T-cell (primary cell): ENCODE results near the gene TUBA4B. TPM values are rescaled to one million over a fixed set of nuclear protein-coding genes. Genes with fewer than 3 reads are reported as not detected.

Experiments used
- ATAC-seq, 4 experiments: fragments of 200-7000 bp in 3 of 4; fragments of 150-1000 bp in 1 of 4; cut with Tn5 transposase; replicated peaks in 1 of 4; 1 replicate in 3 of 4; 2 replicates in 1 of 4; pipeline ENCODE4 v1.10.0; 2021; ENCODE audit warnings: moderate library complexity in 3 of 4, mild to moderate bottlenecking in 2 of 4, moderate number of reproducible peaks in 1 of 4
- CTCF ChIA-PET, 2 donors: fragments of 300-600 bp; sonication (Branson Sonifier 250); formaldehyde crosslinking; loops; one replicate each; lab custom pipeline; 2022; ENCODE audit warnings: antibody characterized with exemption in 2 of 2; lab: Charles Lee
- POLR2A ChIA-PET, 2 donors: fragments of 300-600 bp; sonication (Branson Sonifier 250); formaldehyde crosslinking; loops; one replicate each; lab custom pipeline; 2022; ENCODE audit warnings: antibody characterized with exemption in 2 of 2; lab: Charles Lee
- DNase-seq, 35 experiments: peaks; one replicate each; pipeline versions ENCODE4 v3.0.0 to v3.0.0-alpha.2; 2013 to 2023
- H3K27ac ChIP-seq: one replicate; pipeline ENCODE4 v1.5.1; 2013; ENCODE audit warnings: low read length
- H3K27me3 ChIP-seq, 2 experiments: replicated peaks in 1 of 2; 1 replicate in 1 of 2; 2 replicates in 1 of 2; pipeline versions ENCODE4 v1.6.1 to v1.7.0; 2013; ENCODE audit warnings: low read length in 1 of 2, mixed read lengths in 1 of 2; ENCODE audit not compliant: control insufficient read depth in 2 of 2, insufficient read depth in 2 of 2; ENCODE audit errors: extremely low read depth in 1 of 2
- H3K36me3 ChIP-seq, 2 donors: 1 replicate in 1 of 2; 2 replicates in 1 of 2; pipeline versions ENCODE4 v1.6.1 to v1.7.0; 2013; ENCODE audit warnings: low read length in 1 of 2; ENCODE audit not compliant: control insufficient read depth in 2 of 2, insufficient read depth in 1 of 2; ENCODE audit errors: extremely low read depth in 1 of 2
- H3K4me1 ChIP-seq, 2 experiments: 1 replicate in 1 of 2; 2 replicates in 1 of 2; pipeline versions ENCODE4 v1.6.1 to v1.7.0; 2013; ENCODE audit warnings: low read length in 2 of 2, mixed read lengths in 1 of 2; ENCODE audit not compliant: insufficient read depth in 2 of 2, control insufficient read depth in 1 of 2; ENCODE audit errors: extremely low read depth in 1 of 2
- H3K4me3 ChIP-seq, 2 donors: 1 replicate in 1 of 2; 2 replicates in 1 of 2; pipeline versions ENCODE4 v1.5.1 to v1.7.0; 2013; ENCODE audit warnings: mild to moderate bottlenecking in 2 of 2, low read length in 1 of 2, moderate library complexity in 1 of 2; ENCODE audit not compliant: control insufficient read depth in 1 of 2; ENCODE audit errors: extremely low read depth in 1 of 2
- H3K9me3 ChIP-seq: 2 replicates; pipeline ENCODE4 v1.7.0; 2013
- H3K27ac Mint-ChIP-seq, 2 donors: one replicate each; pipeline ENCODE4 v1.8.0; 2020 to 2021; ENCODE audit warnings: mild to moderate bottlenecking in 2 of 2, mixed read lengths in 2 of 2
- H3K27me3 Mint-ChIP-seq, 2 donors: one replicate each; pipeline ENCODE4 v1.8.0; 2021 to 2022; ENCODE audit warnings: mixed read lengths in 2 of 2
- H3K36me3 Mint-ChIP-seq: one replicate; pipeline ENCODE4 v1.8.0; 2021; ENCODE audit warnings: mixed read lengths
- H3K4me1 Mint-ChIP-seq, 3 donors: one replicate each; pipeline ENCODE4 v1.8.0; 2020 to 2022; ENCODE audit warnings: mixed read lengths in 3 of 3, mild to moderate bottlenecking in 1 of 3
- H3K4me3 Mint-ChIP-seq, 3 donors: one replicate each; pipeline ENCODE4 v1.8.0; 2020 to 2022; ENCODE audit warnings: mild to moderate bottlenecking in 3 of 3, mixed read lengths in 3 of 3, moderate library complexity in 3 of 3
- H3K9me3 Mint-ChIP-seq, 3 donors: one replicate each; pipeline ENCODE4 v1.8.0; 2020 to 2022; ENCODE audit warnings: mixed read lengths in 3 of 3
- WGBS: methylation state at CpG from one replicate; pipeline ENCODE4 v1.1.5; 2013; ENCODE audit warnings: missing lambda C conversion rate; ENCODE audit not compliant: insufficient coverage; 5-methylcytosine and 5-hydroxymethylcytosine counted together
- total RNA-seq, 35 experiments: library from RNA in 6 of 35; stranded (reverse) in 6 of 35; fragments of 120-200 nt in 1 of 35; gene quantifications; one replicate each; pipeline versions ENCODE4 v1.2.1 to v1.2.4 and lab custom pipeline; 2013 to 2026

Gene TUBA4B
- total RNA-seq, 5 donors from 2014 or later (not counting 1 experiment from before 2014, with no cell fraction given): not detected

GRCh38 chr2:219269362-219270054 is 16.5 kb downstream of the TUBA4B start:
- WGBS: 91% methylated on average over 8 of the region's 8 CpGs
- H3K4me3 Mint-ChIP-seq: no peak overlapping the region
- no peak overlapping the region for H3K27ac ChIP-seq
- no peaks in the 10 kb centered on the region for H3K4me1 Mint-ChIP-seq
- no peaks in the 10 kb centered on the region for H3K27me3 Mint-ChIP-seq
- H3K4me1 ChIP-seq: no peaks in the 10 kb centered on the region
- no peak for ATAC-seq
- CTCF ChIA-PET: interaction anchor here in 1 of 2 donors (1.6 kb wide), 1 partner anchor 15 kb away, joined by 4 read pairs; no protein-coding TSS in a partner anchor
- peaks cover 0 to 16% of the 10 kb centered on the region in 2 experiments for H3K27me3 ChIP-seq
- no peak overlapping the region for H3K4me3 ChIP-seq
- H3K27ac Mint-ChIP-seq: no peak overlapping the region
- H3K36me3 Mint-ChIP-seq: no peaks in the 10 kb centered on the region
- POLR2A ChIA-PET: no interaction called here
- no peak for DNase-seq
- no peaks in the 10 kb centered on the region for H3K9me3 ChIP-seq
- H3K9me3 Mint-ChIP-seq: no peaks in the 10 kb centered on the region
- no peaks in the 10 kb centered on the region for H3K36me3 ChIP-seq

GRCh38 chr2:219270055-219270372 is 17.0 kb downstream of the TUBA4B start:
- no peak overlapping the region for H3K27ac Mint-ChIP-seq
- no peak overlapping the region for H3K4me3 ChIP-seq
- peaks cover 0 to 16% of the 10 kb centered on the region in 2 experiments for H3K27me3 ChIP-seq
- H3K27ac ChIP-seq: no peak overlapping the region
- H3K9me3 Mint-ChIP-seq: no peaks in the 10 kb centered on the region
- ChIA-PET POLR2A (no interaction called here), CTCF (interaction anchor here in 1 of 2 donors (1.6 kb wide), 1 partner anchor 15 kb away, joined by 4 read pairs; no protein-coding TSS in a partner anchor)
- no peaks in the 10 kb centered on the region for H3K9me3 ChIP-seq
- H3K27me3 Mint-ChIP-seq: no peaks in the 10 kb centered on the region
- no peak for ATAC-seq
- H3K4me1 ChIP-seq: no peaks in the 10 kb centered on the region
- no peak for DNase-seq
- no peaks in the 10 kb centered on the region for H3K4me1 Mint-ChIP-seq
- H3K4me3 Mint-ChIP-seq: no peak overlapping the region
- 90% methylated on average over 5 of the region's 5 CpGs for WGBS
- no peaks in the 10 kb centered on the region for H3K36me3 Mint-ChIP-seq
- H3K36me3 ChIP-seq: no peaks in the 10 kb centered on the region

GRCh38 chr2:219271021-219271420 is 18.0 kb downstream of the TUBA4B start:
- ChIA-PET CTCF (interaction anchor here in 1 of 2 donors (1.6 kb wide), 1 partner anchor 16 kb away, joined by 4 read pairs; no protein-coding TSS in a partner anchor), POLR2A (interaction anchor here in 1 of 2 donors (0.6 kb wide), 1 partner anchor 12 kb away, joined by 7 read pairs; no protein-coding TSS in a partner anchor)
- Histone ChIP-seq H3K27me3 (peaks cover 0 to 16% of the 10 kb centered on the region in 2 experiments), H3K9me3 (no peaks in the 10 kb centered on the region), H3K36me3 (no peaks in the 10 kb centered on the region), H3K27ac (no peak overlapping the region), H3K4me3 (no peak overlapping the region), H3K4me1 (no peaks in the 10 kb centered on the region)
- no peaks in the 10 kb centered on the region for H3K9me3 Mint-ChIP-seq
- no peak overlapping the region for H3K27ac Mint-ChIP-seq
- H3K4me3 Mint-ChIP-seq: no peak overlapping the region
- WGBS: 83% methylated on average over 2 of the region's 2 CpGs
- no peaks in the 10 kb centered on the region for H3K27me3 Mint-ChIP-seq
- no peaks in the 10 kb centered on the region for H3K36me3 Mint-ChIP-seq
- DNase-seq (no peak), ATAC-seq (no peak)
- no peaks in the 10 kb centered on the region for H3K4me1 Mint-ChIP-seq

GRCh38 chr2:219272356-219272755 is 19.3 kb downstream of the TUBA4B start:
- no peak overlapping the region for H3K27ac ChIP-seq
- WGBS: 89% methylated on average over 3 of the region's 4 CpGs
- Mint-ChIP-seq H3K9me3 (no peaks in the 10 kb centered on the region), H3K4me1 (peaks cover 1 to 3% (median 3%) of the 10 kb centered on the region in 3 donors), H3K4me3 (no peak overlapping the region), H3K27ac (no peak overlapping the region), H3K36me3 (no peaks in the 10 kb centered on the region), H3K27me3 (no peaks in the 10 kb centered on the region)
- H3K4me3 ChIP-seq: no peak overlapping the region
- H3K4me1 ChIP-seq: peaks cover 0 to under 1% of the 10 kb centered on the region in 2 experiments
- ATAC-seq: no peak
- no peaks in the 10 kb centered on the region for H3K9me3 ChIP-seq
- peaks cover 0 to 16% of the 10 kb centered on the region in 2 experiments for H3K27me3 ChIP-seq
- H3K36me3 ChIP-seq: no peaks in the 10 kb centered on the region
- ChIA-PET POLR2A (no interaction called here), CTCF (no interaction called here)
- DNase-seq: no peak

GRCh38 chr2:219272995-219273394 is 20.0 kb downstream of the TUBA4B start:
- no peaks in the 10 kb centered on the region for H3K27me3 Mint-ChIP-seq
- no peak for ATAC-seq
- H3K36me3 Mint-ChIP-seq: no peaks in the 10 kb centered on the region
- peaks cover 0 to 16% of the 10 kb centered on the region in 2 experiments for H3K27me3 ChIP-seq
- H3K27ac Mint-ChIP-seq: no peak overlapping the region
- no peak for DNase-seq
- H3K4me3 Mint-ChIP-seq: no peak overlapping the region
- no peaks in the 10 kb centered on the region for H3K36me3 ChIP-seq
- 67% methylated on average over 1 of the region's 2 CpGs for WGBS
- H3K4me3 ChIP-seq: no peak overlapping the region
- H3K4me1 ChIP-seq: peaks cover 3 to 7% of the 10 kb centered on the region in 2 experiments
- ChIA-PET POLR2A (no interaction called here), CTCF (interaction anchor here in 1 of 2 donors (1.8 kb wide), 1 partner anchor 22 kb away, joined by 8 read pairs; no protein-coding TSS in a partner anchor)
- H3K4me1 Mint-ChIP-seq: peaks cover 8 to 10% (median 10%) of the 10 kb centered on the region in 3 donors
- no peaks in the 10 kb centered on the region for H3K9me3 Mint-ChIP-seq
- no peaks in the 10 kb centered on the region for H3K9me3 ChIP-seq
- no peak overlapping the region for H3K27ac ChIP-seq

GRCh38 chr2:219273937-219274336 is 20.9 kb downstream of the TUBA4B start:
- H3K9me3 ChIP-seq: no peaks in the 10 kb centered on the region
- ATAC-seq (no peak), DNase-seq (no peak)
- H3K9me3 Mint-ChIP-seq: no peaks in the 10 kb centered on the region
- H3K36me3 Mint-ChIP-seq: no peaks in the 10 kb centered on the region
- H3K4me1 ChIP-seq: peaks cover 11 to 16% of the 10 kb centered on the region in 2 experiments
- H3K27me3 Mint-ChIP-seq: no peaks in the 10 kb centered on the region
- no peak overlapping the region for H3K27ac ChIP-seq
- CTCF ChIA-PET: interaction anchor here in 1 of 2 donors (0.6 to 1.8 kb wide), 2 partner anchors 19 to 21 kb away, joined by 3 to 8 read pairs; no protein-coding TSS in a partner anchor
- H3K4me1 Mint-ChIP-seq: peaks cover 17 to 19% (median 19%) of the 10 kb centered on the region in 3 donors
- H3K4me3 Mint-ChIP-seq: no peak overlapping the region
- no peaks in the 10 kb centered on the region for H3K36me3 ChIP-seq
- no peak overlapping the region for H3K27ac Mint-ChIP-seq
- peaks cover 0 to 16% of the 10 kb centered on the region in 2 experiments for H3K27me3 ChIP-seq
- POLR2A ChIA-PET: interaction anchor here in 1 of 2 donors (0.7 kb wide), 1 partner anchor 19 kb away, joined by 4 read pairs; no protein-coding TSS in a partner anchor
- WGBS: 75% methylated on average over 2 of the region's 3 CpGs
- no peak overlapping the region for H3K4me3 ChIP-seq
